Keratinocyte (primary cell): Measurements from ENCODE around the gene NIN. TPM values are rescaled to one million over a fixed set of nuclear protein-coding genes. Genes with fewer than 3 reads are reported as not detected.

Source experiments
- DNase-seq: peaks from one replicate; pipeline ENCODE4 v3.0.0-alpha.2; 2011; ENCODE audit warnings: low read depth, missing footprints, low spot score
- FAIRE-seq: peaks from 2 replicates; lab custom pipeline; 2011; peaks lifted over from hg19 to GRCh38; lab: Jason Lieb, UNC
- H2AFZ ChIP-seq: 2 replicates; pipeline ENCODE4 v1.6.0; 2012; ENCODE audit warnings: low read length, control low read depth, inconsistent platforms; ENCODE audit not compliant: control insufficient read depth
- H3K27ac ChIP-seq: 2 replicates; pipeline ENCODE4 v1.5.1; 2011; ENCODE audit warnings: low read length; ENCODE audit not compliant: control insufficient read depth, insufficient read depth
- H3K27me3 ChIP-seq: 3 replicates; pipeline ENCODE4 v1.6.0; 2011; ENCODE audit warnings: low read length; ENCODE audit not compliant: control insufficient read depth, insufficient read depth; ENCODE audit errors: extremely low read depth
- H3K36me3 ChIP-seq, 2 experiments: 2 replicates in 1 of 2; 3 replicates in 1 of 2; pipeline ENCODE4 v1.5.1; 2011; ENCODE audit warnings: low read length in 2 of 2, mild to moderate bottlenecking in 1 of 2; ENCODE audit not compliant: control insufficient read depth in 2 of 2, insufficient read depth in 2 of 2; ENCODE audit errors: extremely low read depth in 1 of 2
- H3K4me1 ChIP-seq: 3 replicates; pipeline ENCODE4 v1.5.1; 2011; ENCODE audit warnings: low read length; ENCODE audit not compliant: control insufficient read depth, insufficient read depth; ENCODE audit errors: extremely low read depth
- H3K4me2 ChIP-seq: 3 replicates; pipeline ENCODE4 v1.6.0; 2011; ENCODE audit warnings: low read depth, low read length; ENCODE audit not compliant: control insufficient read depth, insufficient read depth; ENCODE audit errors: extremely low read depth
- H3K4me3 ChIP-seq, 3 experiments: fragments of 200-600 bp in 1 of 3; sonication (generic) in 1 of 3; 2 replicates in 2 of 3; 3 replicates in 1 of 3; pipeline ENCODE4 v1.5.1; 2011 to 2016; ENCODE audit warnings: low read length in 3 of 3, mild to moderate bottlenecking in 3 of 3, control low read depth in 2 of 3, inconsistent platforms in 1 of 3, low read depth in 1 of 3, mixed read lengths in 1 of 3, mixed run types in 1 of 3, moderate library complexity in 1 of 3; ENCODE audit not compliant: control insufficient read depth in 2 of 3, insufficient read depth in 2 of 3; ENCODE audit errors: extremely low read depth in 1 of 3
- H3K79me2 ChIP-seq: 2 replicates; pipeline ENCODE4 v1.6.0; 2012; ENCODE audit warnings: low read length; ENCODE audit not compliant: control insufficient read depth, insufficient read depth
- H3K9ac ChIP-seq: 3 replicates; pipeline ENCODE4 v1.6.0; 2011; ENCODE audit warnings: low read length; ENCODE audit not compliant: control insufficient read depth, insufficient read depth; ENCODE audit errors: extremely low read depth
- H3K9me1 ChIP-seq: 3 replicates; pipeline ENCODE4 v1.6.0; 2011; ENCODE audit warnings: low read length; ENCODE audit not compliant: control insufficient read depth, insufficient read depth; ENCODE audit errors: extremely low read depth
- H3K9me3 ChIP-seq: 2 replicates; pipeline ENCODE4 v1.5.1; 2012; ENCODE audit warnings: low read depth, low read length; ENCODE audit not compliant: control insufficient read depth
- H4K20me1 ChIP-seq: 3 replicates; pipeline ENCODE4 v1.6.0; 2011; ENCODE audit warnings: low read length; ENCODE audit not compliant: control insufficient read depth, insufficient read depth; ENCODE audit errors: extremely low read depth
- EZH2 ChIP-seq: IDR thresholded peaks from one replicate; pipeline ENCODE4 v1.6.1; 2012; ENCODE audit warnings: inconsistent platforms, mild to moderate bottlenecking, low read length, moderate library complexity
- dilution Hi-C: fragments of 300-500 bp; cut with MboI; formaldehyde crosslinking; loops from one replicate; pipeline ENCODE4 v1.7.0; 2020; ENCODE audit warnings: low sequenced_read_pairs; ENCODE audit not compliant: extremely low pct_ligation_motif_present
- polyA plus RNA-seq, 5 experiments: library from polyadenylated mRNA; depleted of rRNA in 3 of 5; stranded (reverse) in 3 of 5; stranded (forward) in 1 of 5; unstranded in 1 of 5; fragments of >200 nt; gene quantifications; 1 replicate in 1 of 5; 2 replicates in 3 of 5; 3 replicates in 1 of 5; pipeline versions ENCODE4 v1.2.1 to v1.2.3, GENCODE V29; 2011 to 2012; ENCODE audit warnings: missing spikeins in 2 of 5, low read depth in 1 of 5, low replicate concordance in 1 of 5
- TF ChIP-seq, protein P1 (sequence below), 3 experiments: IDR thresholded peaks in 1 of 3; conservative IDR thresholded peaks in 1 of 3; optimal IDR thresholded peaks in 1 of 3; 2 replicates in 2 of 3; 3 replicates in 1 of 3; pipeline versions ENCODE3 to v1.5.1; 2011; ENCODE audit warnings: low read length in 3 of 3, mild to moderate bottlenecking in 3 of 3, moderate library complexity in 2 of 3, control low read depth in 1 of 3, inconsistent platforms in 1 of 3; ENCODE audit not compliant: insufficient read depth in 2 of 3; ENCODE audit errors: extremely low read depth in 1 of 3

The NIN gene
- polyA plus RNA-seq, 1 donor (not counting 4 experiments of a cell fraction or from before 2014, with no cell fraction given) = 15.2 TPM

DNA sequence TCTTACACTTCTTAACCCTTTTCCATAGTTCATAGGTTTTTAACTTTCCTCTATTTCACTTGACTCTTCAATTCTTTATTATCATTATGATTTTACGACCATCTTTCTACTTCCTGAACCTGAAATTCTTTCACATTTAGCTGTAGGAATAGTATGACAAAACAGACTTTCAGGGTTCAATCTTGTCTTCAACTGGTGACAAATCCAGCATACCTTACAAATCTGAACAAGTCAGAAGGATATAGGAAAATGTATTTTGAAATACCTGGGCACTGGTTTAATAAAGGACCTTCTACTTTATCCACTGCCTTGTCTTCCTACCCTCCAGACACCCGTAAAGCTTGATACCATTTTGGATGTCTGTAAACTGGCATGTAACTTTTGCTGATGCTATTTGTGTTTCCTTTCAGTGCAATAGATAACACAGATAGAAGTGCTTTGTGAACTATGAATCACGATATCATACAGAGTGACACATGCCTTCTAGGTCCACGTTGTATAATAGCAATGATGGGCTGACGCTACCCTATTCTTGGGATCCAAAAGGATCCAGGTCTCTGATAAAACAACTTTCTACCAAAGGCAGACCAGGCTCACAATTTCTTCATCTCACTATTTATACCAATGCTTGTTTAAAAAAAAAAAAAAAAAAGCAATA, 85.4 kb downstream of the NIN start:
- Histone ChIP-seq H4K20me1 (no peaks in the 10 kb centered on the region), H3K4me3 (no peak overlapping the region), H3K9ac (no peak overlapping the region), H3K4me1 (peaks cover 10% of the 10 kb centered on the region), H3K36me3 (peaks cover 3 to 4% of the 10 kb centered on the region in 2 experiments), H3K9me3 (no peaks in the 10 kb centered on the region), H3K27me3 (no peaks in the 10 kb centered on the region), H2AFZ (no peak overlapping the region), H3K79me2 (no peaks in the 10 kb centered on the region), H3K4me2 (no peak overlapping the region), H3K27ac (no peak overlapping the region), H3K9me1 (no peaks in the 10 kb centered on the region)
- dilution Hi-C loops = no loop called here
- TF ChIP-seq, protein P1, sequence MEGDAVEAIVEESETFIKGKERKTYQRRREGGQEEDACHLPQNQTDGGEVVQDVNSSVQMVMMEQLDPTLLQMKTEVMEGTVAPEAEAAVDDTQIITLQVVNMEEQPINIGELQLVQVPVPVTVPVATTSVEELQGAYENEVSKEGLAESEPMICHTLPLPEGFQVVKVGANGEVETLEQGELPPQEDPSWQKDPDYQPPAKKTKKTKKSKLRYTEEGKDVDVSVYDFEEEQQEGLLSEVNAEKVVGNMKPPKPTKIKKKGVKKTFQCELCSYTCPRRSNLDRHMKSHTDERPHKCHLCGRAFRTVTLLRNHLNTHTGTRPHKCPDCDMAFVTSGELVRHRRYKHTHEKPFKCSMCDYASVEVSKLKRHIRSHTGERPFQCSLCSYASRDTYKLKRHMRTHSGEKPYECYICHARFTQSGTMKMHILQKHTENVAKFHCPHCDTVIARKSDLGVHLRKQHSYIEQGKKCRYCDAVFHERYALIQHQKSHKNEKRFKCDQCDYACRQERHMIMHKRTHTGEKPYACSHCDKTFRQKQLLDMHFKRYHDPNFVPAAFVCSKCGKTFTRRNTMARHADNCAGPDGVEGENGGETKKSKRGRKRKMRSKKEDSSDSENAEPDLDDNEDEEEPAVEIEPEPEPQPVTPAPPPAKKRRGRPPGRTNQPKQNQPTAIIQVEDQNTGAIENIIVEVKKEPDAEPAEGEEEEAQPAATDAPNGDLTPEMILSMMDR (optimal IDR thresholded peaks at IDR 0.05 in 1 of 3, IDR thresholded peaks at IDR 0.05 in 1 of 3, conservative IDR thresholded peaks at IDR 0.05 in 1 of 3; ENCODE audit: extremely low read depth in 1 of 3, insufficient read depth in 2 of 3, low read length in 3 of 3) = no peak
- no peak for TF ChIP-seq EZH2
- no peak for DNase-seq
- FAIRE-seq = no peak

DNA sequence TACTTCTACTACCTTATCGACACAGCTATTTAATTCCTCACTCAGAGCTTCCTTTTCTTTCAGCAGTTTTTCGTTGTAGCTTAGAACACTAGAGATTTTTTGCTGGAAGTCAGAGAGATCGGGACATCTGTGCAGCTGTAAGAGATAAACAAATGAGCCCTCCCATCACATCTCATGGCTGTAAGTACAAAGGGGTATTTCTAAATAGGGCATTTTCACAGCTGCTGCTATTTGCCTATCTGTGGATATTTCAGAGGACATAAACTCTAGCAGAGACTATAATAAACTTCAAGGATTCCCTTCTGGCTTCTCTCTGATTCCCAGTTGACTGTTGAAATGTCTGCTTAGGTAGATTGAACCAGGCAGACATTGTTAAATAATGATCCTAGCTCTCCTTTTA, 86.7 kb downstream of the NIN start:
- peaks cover 10% of the 10 kb centered on the region for H3K4me1 ChIP-seq
- H3K27me3 ChIP-seq = no peaks in the 10 kb centered on the region
- no peak overlapping the region for H3K4me3 ChIP-seq
- no peaks in the 10 kb centered on the region for H4K20me1 ChIP-seq
- dilution Hi-C loops = no loop called here
- DNase-seq (no peak), FAIRE-seq (no peak)
- no peaks in the 10 kb centered on the region for H3K79me2 ChIP-seq
- H3K27ac ChIP-seq = no peak overlapping the region
- no peak overlapping the region for H3K4me2 ChIP-seq
- H3K9me3 ChIP-seq = no peaks in the 10 kb centered on the region
- H3K36me3 ChIP-seq = peaks cover 4 to 6% of the 10 kb centered on the region in 2 experiments
- H2AFZ ChIP-seq = no peak overlapping the region
- H3K9me1 ChIP-seq = no peaks in the 10 kb centered on the region
- no peak overlapping the region for H3K9ac ChIP-seq
- TF ChIP-seq, protein P1 (optimal IDR thresholded peaks at IDR 0.05 in 1 of 3, IDR thresholded peaks at IDR 0.05 in 1 of 3, conservative IDR thresholded peaks at IDR 0.05 in 1 of 3; ENCODE audit: extremely low read depth in 1 of 3, insufficient read depth in 2 of 3, low read length in 3 of 3) = no peak
- no peak for TF ChIP-seq EZH2
